Fibroblast of the aortic adventitia (primary cell): ENCODE measurements around the gene BMP5. TPM values are rescaled to one million over a fixed set of nuclear protein-coding genes. Genes with fewer than 3 reads are reported as not detected.
A peak's percentile ranks its signal among the peaks of the same experiment; 100 is the strongest.
"Not testable (repeated sequence)": the region's sequence is repeated elsewhere in the genome, so short reads cannot be mapped to it uniquely, and the experiment has no call there.

Source experiments
- DNase-seq: peaks from one replicate; pipeline ENCODE4 v3.0.0-alpha.2; 2010; ENCODE audit warnings: low read depth
- H3K4me3 ChIP-seq: 2 replicates; pipeline ENCODE4 v1.5.1; 2011; ENCODE audit warnings: low read depth, mild to moderate bottlenecking, control low read depth, low read length, moderate library complexity
- total RNA-seq: library from RNA; depleted of rRNA; stranded (reverse); fragments of >200 nt; gene quantifications from 2 replicates; pipeline ENCODE4 v1.2.3, GENCODE V29; 2012; ENCODE audit warnings: low replicate concordance
- TF ChIP-seq, protein P1 (sequence below): IDR thresholded peaks from 2 replicates; pipeline ENCODE4 v1.5.1; 2011; ENCODE audit warnings: mild to moderate bottlenecking, low read length, control low read depth, inconsistent platforms; ENCODE audit not compliant: insufficient read depth

The BMP5 gene
- total RNA-seq, 1 donor, result not detected

DNA sequence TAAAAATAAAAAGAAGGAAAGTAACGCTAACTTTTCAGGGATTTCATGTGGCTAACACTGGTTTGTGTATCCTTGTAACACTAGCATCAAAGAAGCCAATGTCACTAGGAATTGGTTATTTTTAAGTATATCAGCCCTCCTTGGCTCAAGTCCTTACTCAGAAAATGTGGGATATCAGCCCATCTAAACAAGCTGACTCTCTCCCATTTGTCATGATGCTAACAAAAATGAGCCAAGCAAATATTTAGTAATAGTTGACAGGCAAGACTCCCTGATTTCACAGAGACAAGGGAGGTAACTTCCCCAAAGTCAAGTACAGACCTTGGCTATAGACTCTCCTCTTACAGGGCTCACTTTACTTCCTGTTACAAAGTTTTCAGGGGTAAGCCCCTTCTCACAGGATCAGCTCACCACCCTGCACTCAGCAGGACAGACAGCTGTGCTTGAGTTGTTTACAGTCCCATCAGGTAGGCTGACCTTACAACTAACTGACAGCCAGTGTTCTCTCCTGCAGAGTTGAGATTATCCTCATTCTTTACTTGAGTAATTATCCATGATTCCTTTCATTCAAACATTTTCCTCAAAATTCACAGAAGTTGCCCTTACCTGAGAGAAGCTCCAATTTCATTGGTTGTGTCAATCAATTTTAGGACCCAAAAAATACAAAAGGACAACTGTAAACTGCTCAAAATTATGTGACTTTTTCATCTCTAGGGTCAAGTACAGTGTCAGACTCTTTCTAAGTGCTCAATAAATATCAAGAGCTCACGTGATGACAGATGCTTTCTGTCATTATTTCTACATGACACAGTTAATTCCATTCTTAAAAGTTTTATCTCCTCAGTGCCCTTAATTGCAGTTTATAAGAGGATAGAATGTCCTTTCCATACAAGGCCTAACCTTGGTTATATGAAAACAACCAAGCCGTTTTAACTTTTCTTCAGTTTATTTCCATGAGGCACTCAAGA, 38.1 kb upstream of the BMP5 start:
- no peak overlapping the region for H3K4me3 ChIP-seq
- TF ChIP-seq, protein P1, sequence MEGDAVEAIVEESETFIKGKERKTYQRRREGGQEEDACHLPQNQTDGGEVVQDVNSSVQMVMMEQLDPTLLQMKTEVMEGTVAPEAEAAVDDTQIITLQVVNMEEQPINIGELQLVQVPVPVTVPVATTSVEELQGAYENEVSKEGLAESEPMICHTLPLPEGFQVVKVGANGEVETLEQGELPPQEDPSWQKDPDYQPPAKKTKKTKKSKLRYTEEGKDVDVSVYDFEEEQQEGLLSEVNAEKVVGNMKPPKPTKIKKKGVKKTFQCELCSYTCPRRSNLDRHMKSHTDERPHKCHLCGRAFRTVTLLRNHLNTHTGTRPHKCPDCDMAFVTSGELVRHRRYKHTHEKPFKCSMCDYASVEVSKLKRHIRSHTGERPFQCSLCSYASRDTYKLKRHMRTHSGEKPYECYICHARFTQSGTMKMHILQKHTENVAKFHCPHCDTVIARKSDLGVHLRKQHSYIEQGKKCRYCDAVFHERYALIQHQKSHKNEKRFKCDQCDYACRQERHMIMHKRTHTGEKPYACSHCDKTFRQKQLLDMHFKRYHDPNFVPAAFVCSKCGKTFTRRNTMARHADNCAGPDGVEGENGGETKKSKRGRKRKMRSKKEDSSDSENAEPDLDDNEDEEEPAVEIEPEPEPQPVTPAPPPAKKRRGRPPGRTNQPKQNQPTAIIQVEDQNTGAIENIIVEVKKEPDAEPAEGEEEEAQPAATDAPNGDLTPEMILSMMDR, result no peak
- DNase-seq, result peak; percentile 63

DNA sequence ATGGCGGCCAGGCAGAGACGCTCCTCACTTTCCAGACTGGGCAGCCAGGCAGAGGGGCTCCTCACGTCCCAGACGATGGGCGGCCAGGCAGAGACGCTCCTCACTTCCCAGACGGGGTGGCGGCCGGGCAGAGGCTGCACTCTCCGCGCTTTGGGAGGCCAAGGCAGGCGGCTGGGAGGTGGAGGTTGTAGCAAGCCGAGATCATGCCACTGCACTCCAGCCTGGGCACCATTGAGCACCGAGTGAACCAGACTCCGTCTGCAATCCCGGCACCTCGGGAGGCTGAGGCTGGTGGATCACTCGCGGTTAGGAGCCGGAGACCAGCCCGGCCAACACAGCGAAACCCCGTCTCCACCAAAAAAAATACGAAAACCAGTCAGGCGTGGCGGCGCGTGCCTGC, 35.1 kb upstream of the BMP5 start:
- H3K4me3 ChIP-seq, DNase-seq: not testable (repeated sequence)

GRCh38 chr6:55909911-55910310, 34.5 kb upstream of the BMP5 start:
- not testable (repeated sequence) for DNase-seq, H3K4me3 ChIP-seq

- TF ChIP-seq, protein P1, result no peak
- peak; percentile 39 for DNase-seq
Observed at GRCh38 chr6:55902796-55903195, 27.4 kb upstream of the BMP5 start.

DNA sequence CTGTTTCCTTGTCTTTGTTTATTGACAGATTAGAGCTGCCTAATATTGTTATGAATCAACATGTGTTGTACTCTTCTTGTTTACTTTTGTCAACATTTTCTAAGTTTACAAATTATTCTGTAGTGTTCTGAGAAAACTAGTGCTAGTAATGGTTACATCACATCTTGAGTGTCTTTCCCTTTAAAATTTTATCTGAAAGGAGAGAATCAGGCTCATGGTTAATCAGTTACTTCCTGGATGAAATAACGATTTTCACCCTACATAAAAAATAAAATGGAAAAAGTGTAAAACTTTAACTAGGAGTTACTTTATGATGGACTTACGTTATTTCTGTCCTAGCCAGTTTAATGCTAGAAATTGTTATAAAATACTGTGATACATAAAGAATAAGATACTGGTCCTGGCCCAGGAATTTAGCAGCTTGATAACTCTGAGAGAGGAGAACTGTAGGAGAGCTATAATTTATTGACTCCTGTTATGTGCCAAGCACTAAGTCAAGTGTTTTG, 26.4 kb upstream of the BMP5 start:
- DNase-seq, result no peak
- H3K4me3 ChIP-seq, result no peak overlapping the region
- TF ChIP-seq, protein P1, result no peak

More at GRCh38 chr6:55902796-55903195, 27.4 kb upstream of the BMP5 start:
- H3K4me3 ChIP-seq, result no peak overlapping the region

DNA sequence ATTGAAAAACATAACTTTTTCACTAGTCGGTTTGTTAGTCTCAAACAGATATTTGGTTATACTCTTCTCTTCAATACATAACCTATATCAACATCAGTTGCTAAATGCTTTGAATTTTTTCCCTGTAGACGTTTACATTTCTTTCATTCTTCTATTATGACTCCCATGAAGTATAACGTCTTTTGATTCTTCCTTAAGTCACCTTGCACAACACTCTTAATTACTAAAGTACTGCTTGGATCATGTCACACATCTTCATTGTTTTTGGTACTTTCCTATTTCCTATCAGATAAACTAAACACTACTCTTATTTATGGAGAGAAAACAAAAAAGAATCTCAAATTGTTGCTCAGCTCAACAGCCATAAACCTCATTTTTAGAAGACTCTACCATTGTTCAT, 23.0 kb upstream of the BMP5 start:
- peak; percentile 43 for DNase-seq
- TF ChIP-seq, protein P1, result no peak

GRCh38 chr6:55897346-55897745, 22.0 kb upstream of the BMP5 start:
- no peak for DNase-seq
- TF ChIP-seq, protein P1, result no peak
- H3K4me3 ChIP-seq, result no peak overlapping the region

More for the DNA sequence above, 23.0 kb upstream of the BMP5 start:
- no peak overlapping the region for H3K4me3 ChIP-seq
